CD4-positive, alpha-beta T cell treated with Interleukin-6 at 100 ng/mL for 8 hours (primary cell): ENCODE measurements around the gene DAB1.

Experiments
- DNase-seq: peaks from one replicate; pipeline ENCODE4 v3.0.0-alpha.2; 2020; ENCODE audit warnings: mixed read lengths, low spot score

The DAB1 gene

DNA sequence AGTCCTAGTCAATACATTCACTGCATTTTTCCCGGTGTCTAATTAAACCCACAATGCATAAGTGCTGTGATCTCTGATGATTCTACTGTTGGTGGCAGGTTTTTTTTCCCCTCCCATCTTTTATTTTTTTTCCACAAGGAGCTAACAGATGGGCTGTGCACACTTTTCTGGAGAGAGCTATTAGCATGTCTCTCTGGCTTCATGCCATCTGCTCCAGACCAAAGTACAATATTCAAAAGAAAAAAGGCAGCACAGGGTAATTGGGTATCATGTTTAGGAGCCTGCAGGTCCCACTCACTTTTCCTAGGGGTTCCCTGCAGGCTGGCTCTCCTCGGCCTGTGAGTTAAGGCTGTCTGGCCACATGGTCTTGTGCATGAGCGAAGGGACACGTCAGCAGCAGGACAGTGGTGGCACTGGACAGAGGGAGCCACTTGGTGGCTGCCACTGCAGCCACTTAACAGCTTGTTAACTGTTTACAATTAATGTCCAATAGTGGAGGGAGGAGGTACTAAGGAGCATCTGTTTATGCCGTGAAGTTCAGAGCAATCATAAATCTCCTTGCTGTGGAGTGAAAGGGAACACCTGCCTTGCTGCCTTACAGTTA lies 404.5 kb downstream of the DAB1 start:
- DNase-seq: no peak

DNA sequence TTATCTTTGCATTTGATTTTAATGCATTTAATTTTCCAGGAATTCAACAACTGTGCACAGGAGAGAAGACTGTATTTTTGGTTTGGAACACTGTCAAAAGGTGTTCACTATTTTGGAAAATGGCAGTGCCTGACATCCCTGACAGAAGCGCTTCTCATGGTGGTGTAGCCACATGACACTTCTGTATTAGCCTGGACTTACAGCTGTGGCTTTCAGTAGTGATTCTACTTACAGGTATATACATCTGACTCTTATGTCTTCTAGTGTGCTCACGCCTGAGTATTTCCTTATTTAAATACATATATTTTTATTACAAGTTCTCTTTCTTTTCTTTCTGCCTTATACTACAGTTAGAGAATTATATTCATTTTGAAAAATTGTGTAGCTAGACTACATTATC lies 405.7 kb downstream of the DAB1 start:
- no peak for DNase-seq

DNA sequence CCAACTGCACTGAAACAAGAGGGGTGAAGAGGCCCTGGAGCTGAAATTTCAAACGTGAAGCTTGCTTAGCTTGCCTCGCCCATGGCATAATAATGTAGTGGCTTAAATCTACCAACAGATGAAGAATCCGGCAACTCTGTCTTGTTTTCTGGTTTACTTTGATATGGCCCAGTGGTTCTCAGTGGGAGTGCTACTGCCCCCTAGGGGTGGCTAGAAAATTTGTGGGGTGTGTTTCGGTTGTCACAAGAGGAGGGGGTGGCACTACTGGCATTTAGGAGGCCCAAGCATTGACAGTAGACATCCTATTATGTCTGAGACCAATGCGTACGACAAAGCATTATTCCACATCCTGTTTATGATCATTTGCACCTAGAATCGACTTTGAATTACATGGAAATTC lies 406.1 kb downstream of the DAB1 start:
- DNase-seq: no peak

DNA sequence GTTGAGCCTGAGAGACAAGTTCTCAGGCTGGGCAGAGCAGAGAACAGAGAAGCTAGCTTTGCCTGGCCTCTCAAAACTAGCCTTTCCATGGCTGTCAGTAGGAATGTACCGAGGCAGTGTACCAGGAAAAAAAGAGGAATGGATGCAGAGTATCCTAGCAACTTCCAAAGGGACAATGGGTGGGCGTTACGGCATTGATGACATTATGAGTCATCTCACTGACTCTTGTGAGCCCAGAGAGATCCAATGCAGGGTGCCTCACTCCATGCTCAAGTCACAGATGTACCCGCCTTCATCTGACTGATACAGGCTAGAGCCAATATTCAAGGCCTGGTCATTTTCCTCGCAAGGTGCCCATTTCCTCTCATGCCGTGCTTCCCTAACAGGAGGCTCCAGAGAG lies 406.7 kb downstream of the DAB1 start:
- no peak for DNase-seq

DNA sequence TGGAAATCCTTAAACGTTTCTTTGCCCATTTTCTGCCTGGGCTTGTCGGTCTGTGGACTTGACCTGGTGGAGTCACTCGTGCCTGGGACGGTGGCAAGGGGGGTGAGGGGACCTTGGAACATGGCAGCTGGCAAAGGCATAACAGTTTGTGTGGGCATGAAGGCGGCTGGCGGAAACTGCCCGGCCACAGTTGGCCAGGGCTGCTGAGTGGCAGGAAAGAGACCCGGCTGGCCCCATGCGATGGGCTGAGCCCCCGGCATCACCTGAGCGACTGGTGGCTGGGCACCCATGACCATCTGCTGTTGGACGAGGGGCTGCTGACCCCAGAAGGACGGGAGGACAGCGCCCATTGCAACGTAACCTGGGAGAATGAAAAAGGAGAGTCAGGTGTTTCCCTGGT lies 408.8 kb downstream of the DAB1 start:
- DNase-seq: no peak

DNA sequence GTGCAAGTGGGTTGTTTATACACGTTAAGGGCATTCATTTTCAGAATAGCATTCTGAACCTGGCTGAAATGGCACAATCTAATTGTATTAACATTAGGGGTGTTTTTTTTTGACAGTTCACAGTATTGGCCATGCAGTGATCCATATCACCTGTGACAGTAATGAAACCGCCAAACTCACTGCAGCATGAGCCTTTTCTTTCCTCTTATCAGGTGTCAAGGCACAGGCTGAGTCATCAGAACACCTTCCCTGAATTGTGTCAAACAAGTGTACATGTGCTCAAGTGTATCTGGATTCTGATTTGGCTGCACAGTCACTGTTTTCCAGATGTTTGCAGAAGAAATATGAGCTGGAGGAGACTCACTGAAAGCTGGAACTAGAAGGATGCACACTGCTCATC lies 410.3 kb downstream of the DAB1 start:
- DNase-seq: no peak

DNA sequence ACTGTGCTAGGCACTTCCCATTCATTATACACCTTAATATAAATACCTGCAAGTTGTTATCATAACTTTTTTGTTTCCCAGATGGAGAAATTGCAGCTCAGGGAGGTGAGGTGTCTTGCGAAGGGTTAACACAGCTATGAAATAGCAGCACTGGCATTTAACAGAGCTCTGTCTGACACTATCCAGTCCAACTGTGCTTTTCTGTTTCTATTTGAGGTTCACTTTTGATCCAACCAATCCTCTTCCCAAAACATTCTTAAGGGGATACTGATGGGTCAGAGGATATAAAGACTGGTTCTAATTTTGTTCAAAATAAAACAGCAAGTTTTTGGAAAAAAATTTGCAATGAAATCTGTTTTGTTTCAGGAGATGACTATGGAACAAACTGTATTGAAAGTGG lies 411.5 kb downstream of the DAB1 start:
- DNase-seq: no peak

DNA sequence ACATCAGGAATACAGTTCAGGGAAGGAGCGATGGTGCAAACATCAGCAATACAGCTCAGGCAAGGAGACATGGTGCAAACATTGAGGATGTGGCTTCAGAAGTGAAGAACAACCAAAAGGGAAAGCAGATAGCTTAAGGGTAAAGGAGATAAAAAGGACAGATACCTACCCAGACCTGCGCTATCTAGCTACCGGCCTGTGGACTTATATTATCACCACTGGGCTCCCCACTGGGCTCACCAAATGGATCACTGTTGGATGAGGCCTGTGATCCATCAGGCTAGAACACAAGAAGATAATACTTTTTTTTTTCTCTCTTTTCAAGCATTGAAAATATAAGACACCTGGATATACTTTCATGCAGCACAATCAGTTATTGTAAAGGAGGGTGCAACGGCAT lies 413.3 kb downstream of the DAB1 start:
- DNase-seq: no peak

- no peak for DNase-seq
Measured at GRCh38 chr1:57007948-57008347, 415.9 kb downstream of the DAB1 start.

DNA sequence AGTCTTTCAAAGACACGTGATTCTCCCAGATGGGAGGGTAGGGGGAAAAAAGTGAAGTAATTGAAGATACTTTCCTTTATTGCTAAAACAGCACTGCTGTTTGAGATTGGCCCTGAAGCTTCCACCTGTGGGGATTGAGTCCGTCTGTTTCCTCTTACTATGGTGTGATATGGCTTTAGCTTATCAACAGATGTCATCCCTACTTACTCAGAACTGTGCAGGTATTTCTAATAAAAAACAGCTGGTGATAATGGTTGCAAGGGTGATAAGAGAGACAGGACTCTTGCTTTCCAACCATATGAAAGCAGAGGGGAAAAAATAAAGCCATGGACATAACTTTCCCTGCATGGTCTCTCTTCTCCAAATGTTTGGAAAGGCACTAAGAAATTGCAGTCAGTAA lies 416.4 kb downstream of the DAB1 start:
- no peak for DNase-seq

DNA sequence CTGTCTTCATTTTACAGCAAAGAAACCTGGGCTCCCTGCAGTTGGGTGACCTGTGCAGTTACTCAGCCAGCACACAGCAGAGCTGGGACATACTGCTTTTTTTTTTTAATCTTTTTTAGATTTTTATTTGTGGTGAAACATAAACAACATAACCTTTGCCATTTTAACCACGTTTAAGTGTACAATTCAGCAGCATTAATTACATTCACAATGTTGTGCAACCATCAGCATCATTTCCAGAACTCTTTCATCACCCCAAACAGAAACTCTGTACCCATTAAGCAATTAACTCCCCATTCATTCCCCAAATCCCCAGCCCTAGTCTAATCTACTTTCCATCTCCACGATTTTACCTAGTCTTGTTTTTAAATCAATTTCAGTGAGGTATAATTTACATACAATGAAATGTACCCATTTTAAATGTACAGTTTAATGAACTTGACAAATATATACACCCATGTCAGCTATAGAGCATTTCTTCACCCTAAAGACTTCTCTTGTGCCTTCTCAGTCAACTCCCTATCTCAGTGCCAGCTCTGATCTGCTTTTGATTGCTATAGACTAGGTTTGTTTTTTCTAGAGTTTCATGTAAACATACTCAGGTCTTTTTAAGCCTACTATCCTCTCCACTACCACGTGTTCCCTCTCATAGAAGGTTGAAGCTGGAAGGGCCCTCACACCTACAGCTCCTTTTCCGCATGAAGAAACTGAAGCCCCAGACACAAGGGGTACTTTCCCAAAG lies 420.3 kb downstream of the DAB1 start:
- no peak for DNase-seq

GRCh38 chr1:56995414-56996100 lies 428.3 kb downstream of the DAB1 start:
- DNase-seq: no peak

DNA sequence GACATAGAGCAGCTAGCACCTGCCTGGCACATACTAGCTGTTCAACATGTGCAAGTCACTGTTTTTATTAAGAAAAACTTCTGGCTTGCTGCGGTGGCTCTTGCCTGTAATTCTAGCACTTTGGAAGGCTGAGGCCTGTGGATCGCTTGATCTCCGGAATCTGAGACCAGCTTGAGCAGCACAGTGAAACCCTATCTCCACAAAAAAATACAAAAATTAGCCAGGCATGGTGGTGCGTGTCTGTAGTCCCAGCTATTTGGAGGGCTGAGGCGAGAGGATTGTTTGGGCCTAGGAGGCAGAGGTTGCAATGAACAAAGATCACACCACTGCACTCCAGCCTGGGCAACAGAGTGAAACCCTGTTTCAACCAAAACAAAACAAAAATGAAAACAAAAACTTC lies 430.4 kb downstream of the DAB1 start:
- no peak for DNase-seq

DNA sequence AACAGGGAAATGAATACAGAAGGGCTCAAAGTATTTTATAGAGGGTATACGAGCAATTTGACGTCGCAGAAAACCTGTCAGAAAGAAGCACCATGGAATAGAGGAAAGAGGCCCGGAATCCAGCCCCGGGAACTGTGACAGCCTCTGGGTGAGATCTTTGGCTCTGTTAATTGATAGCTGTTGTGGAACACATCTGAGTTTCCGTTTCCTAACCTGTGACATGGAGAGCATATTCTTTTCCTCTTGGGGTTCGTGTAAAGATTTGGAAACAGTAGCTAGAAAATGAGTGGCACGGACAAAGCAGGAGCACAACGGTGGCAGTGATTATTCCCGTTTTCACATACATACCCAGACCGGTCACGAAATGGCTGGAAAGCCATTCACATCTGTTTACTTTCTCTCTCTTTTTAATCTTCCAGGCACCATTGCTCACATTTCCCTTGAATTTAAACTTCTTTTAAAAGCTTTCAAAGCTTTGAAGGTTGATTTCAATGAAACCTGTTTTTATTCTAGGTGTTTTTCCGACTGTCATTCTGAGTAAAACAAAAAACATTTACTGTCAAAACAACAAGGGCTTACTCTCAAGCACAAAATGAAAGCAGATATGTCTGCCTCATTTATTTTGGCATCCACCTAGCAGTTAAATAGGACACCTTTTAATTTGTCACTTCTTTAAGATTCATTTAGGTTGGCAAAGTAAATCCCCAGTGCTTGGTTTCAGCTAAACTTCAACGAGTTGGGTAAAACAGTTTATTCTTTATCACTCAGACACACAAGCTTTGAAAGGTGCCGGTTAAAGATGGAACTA lies 431.3 kb downstream of the DAB1 start:
- DNase-seq: no peak

DNA sequence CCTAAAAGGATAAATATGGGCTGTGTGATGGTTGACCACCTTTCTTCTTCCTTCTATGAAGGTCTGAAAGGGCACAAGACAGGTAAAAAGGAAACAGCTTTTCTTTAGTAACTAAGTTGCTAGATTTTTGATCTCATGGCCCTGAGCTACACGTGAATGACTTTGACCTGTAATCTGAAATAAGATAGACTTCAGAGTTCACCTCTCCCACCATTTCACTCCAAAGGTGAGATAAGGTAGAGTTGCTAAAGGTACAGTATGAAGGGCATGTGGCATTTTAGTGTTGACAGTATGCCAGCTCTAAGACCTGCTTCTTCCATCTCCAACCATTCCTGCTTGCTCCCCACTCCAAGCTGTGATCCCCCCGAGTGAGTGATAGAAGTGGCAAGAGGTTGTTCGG lies 432.3 kb downstream of the DAB1 start:
- no peak for DNase-seq

DNA sequence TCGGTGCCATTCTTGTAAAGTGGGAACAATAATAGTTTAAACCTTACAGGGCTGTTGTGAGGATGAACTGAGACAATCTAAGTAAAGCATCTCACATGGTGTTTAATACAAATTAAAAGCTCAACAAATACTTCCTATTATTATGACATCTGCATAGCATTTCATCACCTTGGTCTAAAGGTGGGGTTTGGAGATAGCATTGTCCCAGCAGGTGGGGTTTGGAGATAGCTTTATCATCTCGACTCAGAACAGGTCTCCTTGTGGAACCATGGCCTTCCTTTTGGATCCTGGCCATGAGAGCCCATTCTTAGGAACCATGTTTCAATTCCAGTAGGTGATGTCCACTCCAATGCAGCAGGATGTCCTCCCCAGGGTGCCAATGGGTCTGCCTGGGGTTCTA lies 437.5 kb downstream of the DAB1 start:
- no peak for DNase-seq

DNA sequence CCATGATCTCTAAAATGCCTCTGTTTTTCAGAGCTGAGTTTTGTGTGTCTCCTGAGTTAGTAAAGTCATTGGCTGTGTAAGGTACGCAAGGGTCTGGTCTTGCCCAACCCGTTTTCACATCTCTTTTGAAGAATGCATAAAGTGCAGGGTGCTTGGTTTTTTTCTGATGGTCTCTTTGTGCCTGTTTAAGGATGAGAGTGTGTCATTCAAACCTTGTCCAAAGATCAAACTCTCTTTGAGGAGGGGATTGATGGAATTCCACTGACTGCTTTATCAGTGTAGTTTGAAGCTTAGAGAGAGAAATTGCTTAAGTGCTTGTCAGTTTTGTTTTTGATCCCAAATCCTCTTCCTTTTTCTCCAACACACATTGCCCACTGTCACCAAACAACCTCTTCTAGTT lies 438.0 kb downstream of the DAB1 start:
- no peak for DNase-seq

GRCh38 chr1:56983484-56983883 lies 440.4 kb downstream of the DAB1 start:
- no peak for DNase-seq

GRCh38 chr1:56979986-56980755 lies 443.7 kb downstream of the DAB1 start:
- DNase-seq: no peak

DNA sequence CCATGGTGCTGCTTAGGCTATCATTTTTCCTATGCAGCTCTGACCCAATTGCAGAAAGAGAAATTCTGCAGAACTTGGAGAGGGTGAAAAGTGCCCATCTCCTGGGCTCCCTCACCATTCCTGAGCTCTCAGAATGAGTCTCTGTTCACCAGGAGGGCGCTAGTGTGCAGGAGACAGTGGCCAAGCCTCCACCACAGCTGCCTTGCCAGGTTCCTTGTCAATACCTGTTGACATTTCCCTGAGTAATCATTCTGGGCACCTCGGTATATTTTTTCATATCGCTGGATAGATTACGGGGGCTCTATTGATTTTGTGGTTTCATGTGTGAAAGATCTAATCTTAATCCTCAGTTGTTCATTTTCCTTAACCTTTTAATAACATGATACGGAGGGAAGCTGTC lies 445.0 kb downstream of the DAB1 start:
- no peak for DNase-seq

GRCh38 chr1:56977910-56978309 lies 445.9 kb downstream of the DAB1 start:
- DNase-seq: no peak

DNA sequence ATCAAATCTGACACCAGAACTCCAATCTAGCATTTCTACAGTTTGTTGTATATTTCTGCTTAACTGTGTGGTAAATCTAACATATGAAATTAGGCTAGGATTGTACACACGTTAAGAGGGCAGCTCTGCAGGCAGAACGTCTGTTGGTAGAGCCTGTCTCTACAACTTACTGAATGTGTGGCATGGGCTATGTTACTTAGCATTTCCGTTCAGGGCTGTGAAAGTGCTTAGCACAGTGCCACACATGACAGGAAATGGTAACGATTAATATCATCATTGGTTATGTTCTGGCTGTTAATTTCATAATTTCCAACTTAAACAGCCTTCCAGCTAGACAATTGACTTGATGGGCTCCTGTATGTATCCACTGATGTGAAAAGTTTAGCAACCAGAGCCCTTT lies 448.4 kb downstream of the DAB1 start:
- DNase-seq: no peak
